ENCODE measurements around the gene XPA.
A peak's percentile ranks its signal among the peaks of the same experiment; 100 is the strongest.

Gene XPA

GRCh38 chr9:97647996-97648395, 49.1 kb downstream of the XPA start:
- no peak for DNase-seq

- no peak for DNase-seq
Observed at GRCh38 chr9:97645720-97646119, 51.4 kb downstream of the XPA start.

GRCh38 chr9:97640325-97640724, 56.8 kb downstream of the XPA start:
- DNase-seq: peak; percentile 89

- peak; percentile 66 for DNase-seq
Observed at GRCh38 chr9:97638666-97639065, 58.5 kb downstream of the XPA start.

- peak; percentile 29 for DNase-seq
Observed at GRCh38 chr9:97636903-97637302, 60.2 kb downstream of the XPA start.

- DNase-seq: peak; percentile 42
Observed at GRCh38 chr9:97635026-97635425, 62.1 kb downstream of the XPA start.

- DNase-seq: peak; percentile 70
Observed at GRCh38 chr9:97633859-97634490, 63.2 kb downstream of the XPA start.

- DNase-seq: peak; percentile 100
Observed at GRCh38 chr9:97632985-97633858, 63.9 kb downstream of the XPA start, which contains the start of the genes NCBP1 and TSTD2. NCBP1 (plus strand) TSS chr9:97633821; CDS start chr9:97633882, 61 bp downstream. TSTD2 (minus strand) TSS chr9:97633368; CDS start chr9:97627562, 5,806 bp downstream.

- peak; percentile 93 for DNase-seq
Observed at GRCh38 chr9:97632248-97632984, 64.7 kb downstream of the XPA start.

- DNase-seq: no peak
Observed at GRCh38 chr9:97630591-97630990, 66.5 kb downstream of the XPA start.

GRCh38 chr9:97629156-97629555, 68.0 kb downstream of the XPA start:
- no peak for DNase-seq

- peak; percentile 35 for DNase-seq
Observed at GRCh38 chr9:97628668-97629067, 68.5 kb downstream of the XPA start.

- no peak for DNase-seq
Observed at GRCh38 chr9:97627624-97628023, 69.5 kb downstream of the XPA start.

GRCh38 chr9:97625620-97626019, 71.5 kb downstream of the XPA start:
- DNase-seq: no peak
